Osteocyte (in vitro differentiated cells): ENCODE measurements around the gene ASF1B. TPM values are rescaled to one million over a fixed set of nuclear protein-coding genes. Genes with fewer than 3 reads are reported as not detected.
A peak's percentile ranks its signal among the peaks of the same experiment; 100 is the strongest.

Experiments used
- DNase-seq: peaks from one replicate; pipeline ENCODE4 v3.0.0; 2021; ENCODE audit warnings: mixed read lengths; ENCODE audit not compliant: unreplicated experiment; ENCODE audit errors: extremely low spot score
- H3K27ac Mint-ChIP-seq: one replicate; pipeline ENCODE4 v1.8.0; 2021; ENCODE audit warnings: mild to moderate bottlenecking, mixed read lengths; ENCODE audit not compliant: unreplicated experiment
- H3K27me3 Mint-ChIP-seq: one replicate; pipeline ENCODE4 v1.8.0; 2021; ENCODE audit warnings: mixed read lengths; ENCODE audit not compliant: unreplicated experiment
- H3K36me3 Mint-ChIP-seq: one replicate; pipeline ENCODE4 v1.8.0; 2021; ENCODE audit warnings: mixed read lengths; ENCODE audit not compliant: unreplicated experiment
- H3K4me1 Mint-ChIP-seq: one replicate; pipeline ENCODE4 v1.8.0; 2021; ENCODE audit warnings: mixed read lengths; ENCODE audit not compliant: unreplicated experiment
- H3K4me3 Mint-ChIP-seq: one replicate; pipeline ENCODE4 v1.8.0; 2021; ENCODE audit warnings: mild to moderate bottlenecking, moderate library complexity, mixed read lengths; ENCODE audit not compliant: unreplicated experiment
- H3K9me3 Mint-ChIP-seq: one replicate; pipeline ENCODE4 v1.8.0; 2021; ENCODE audit warnings: mixed read lengths; ENCODE audit not compliant: unreplicated experiment
- total RNA-seq: library from RNA; stranded (reverse); gene quantifications from 2 replicates; pipeline ENCODE4 v1.2.1, GENCODE V29; 2021
- TF ChIP-seq, protein P1 (sequence below): fragments of 200-600 bp; sonication (generic); IDR thresholded peaks from 2 replicates; pipeline ENCODE4 v1.5.0; 2021; ENCODE audit warnings: antibody characterized with exemption, mild to moderate bottlenecking, moderate library complexity

ASF1B gene
- total RNA-seq, 1 donor from 2014 or later = 4.5 TPM

DNA sequence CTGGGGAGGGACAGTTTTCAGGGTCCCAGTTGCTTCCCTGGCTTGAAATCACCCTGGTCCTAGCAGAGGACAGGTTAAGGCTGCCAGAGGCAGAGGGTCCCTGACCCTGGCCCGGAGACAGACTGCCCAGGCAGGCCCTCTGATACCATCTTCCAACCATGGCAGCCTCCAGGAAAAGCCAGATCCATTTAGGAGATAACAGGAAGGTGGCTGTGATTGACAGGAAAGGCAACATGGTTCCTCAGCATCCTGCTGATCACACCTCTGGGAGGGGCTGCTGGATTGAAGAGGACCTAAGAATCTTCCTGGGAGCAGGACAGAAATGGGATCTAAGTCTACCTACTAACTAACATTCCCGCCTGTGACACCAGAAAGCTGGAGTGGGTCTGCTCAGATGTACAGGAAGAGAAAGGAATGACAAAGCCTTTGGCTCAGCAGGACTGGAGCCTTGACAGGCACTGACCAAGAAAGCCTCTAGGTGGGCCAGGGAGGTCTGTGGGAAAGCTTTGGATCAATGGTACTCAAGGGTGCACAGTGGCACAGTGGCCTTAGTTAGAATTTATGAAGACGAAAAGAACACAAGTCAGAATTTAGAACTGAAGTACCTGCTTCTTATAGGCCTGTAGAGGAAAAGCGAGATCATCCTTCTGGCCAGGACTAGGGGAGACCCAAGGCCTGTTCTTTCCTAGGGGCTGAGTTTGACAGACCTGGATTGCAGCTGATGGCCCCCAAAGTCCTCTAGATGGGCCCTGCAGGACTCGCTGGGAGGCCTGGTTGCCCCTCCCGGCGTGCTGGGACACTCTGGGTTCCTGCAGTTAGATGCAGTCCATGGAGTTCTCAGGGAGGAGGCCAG, 16.5 kb downstream of the ASF1B start:
- TF ChIP-seq, protein P1, sequence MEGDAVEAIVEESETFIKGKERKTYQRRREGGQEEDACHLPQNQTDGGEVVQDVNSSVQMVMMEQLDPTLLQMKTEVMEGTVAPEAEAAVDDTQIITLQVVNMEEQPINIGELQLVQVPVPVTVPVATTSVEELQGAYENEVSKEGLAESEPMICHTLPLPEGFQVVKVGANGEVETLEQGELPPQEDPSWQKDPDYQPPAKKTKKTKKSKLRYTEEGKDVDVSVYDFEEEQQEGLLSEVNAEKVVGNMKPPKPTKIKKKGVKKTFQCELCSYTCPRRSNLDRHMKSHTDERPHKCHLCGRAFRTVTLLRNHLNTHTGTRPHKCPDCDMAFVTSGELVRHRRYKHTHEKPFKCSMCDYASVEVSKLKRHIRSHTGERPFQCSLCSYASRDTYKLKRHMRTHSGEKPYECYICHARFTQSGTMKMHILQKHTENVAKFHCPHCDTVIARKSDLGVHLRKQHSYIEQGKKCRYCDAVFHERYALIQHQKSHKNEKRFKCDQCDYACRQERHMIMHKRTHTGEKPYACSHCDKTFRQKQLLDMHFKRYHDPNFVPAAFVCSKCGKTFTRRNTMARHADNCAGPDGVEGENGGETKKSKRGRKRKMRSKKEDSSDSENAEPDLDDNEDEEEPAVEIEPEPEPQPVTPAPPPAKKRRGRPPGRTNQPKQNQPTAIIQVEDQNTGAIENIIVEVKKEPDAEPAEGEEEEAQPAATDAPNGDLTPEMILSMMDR = no peak
- Mint-ChIP-seq H3K4me1 (peaks cover 28% of the 10 kb centered on the region), H3K27me3 (no peaks in the 10 kb centered on the region), H3K36me3 (no peaks in the 10 kb centered on the region), H3K9me3 (no peaks in the 10 kb centered on the region), H3K4me3 (no peak overlapping the region), H3K27ac (peak overlapping the region; percentile 97)
- no peak for DNase-seq

DNA sequence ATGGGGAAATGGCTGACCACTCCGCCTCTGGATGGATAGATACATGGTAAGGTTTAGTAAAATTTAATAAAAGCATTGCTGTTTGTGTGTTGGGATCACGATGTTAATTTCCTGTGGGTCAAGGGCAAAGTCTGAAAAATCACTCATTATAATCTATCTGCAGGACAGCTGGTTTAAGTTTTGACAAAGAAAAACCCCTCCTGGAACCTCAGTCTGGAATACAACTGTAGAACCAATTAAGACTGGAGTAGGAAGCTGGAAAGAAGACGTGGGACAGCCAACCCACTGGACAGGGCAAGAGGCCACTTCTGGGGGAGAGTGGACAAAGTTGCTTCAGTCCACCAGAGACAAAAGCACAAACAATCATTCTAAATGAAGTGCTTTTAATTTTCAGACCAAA, 17.2 kb downstream of the ASF1B start:
- H3K27me3 Mint-ChIP-seq = no peaks in the 10 kb centered on the region
- no peaks in the 10 kb centered on the region for H3K9me3 Mint-ChIP-seq
- no peaks in the 10 kb centered on the region for H3K36me3 Mint-ChIP-seq
- peak overlapping the region; percentile 97 for H3K27ac Mint-ChIP-seq
- DNase-seq = no peak
- peaks cover 29% of the 10 kb centered on the region for H3K4me1 Mint-ChIP-seq
- TF ChIP-seq, protein P1 = no peak
- peak overlapping the region; percentile 79 for H3K4me3 Mint-ChIP-seq

DNA sequence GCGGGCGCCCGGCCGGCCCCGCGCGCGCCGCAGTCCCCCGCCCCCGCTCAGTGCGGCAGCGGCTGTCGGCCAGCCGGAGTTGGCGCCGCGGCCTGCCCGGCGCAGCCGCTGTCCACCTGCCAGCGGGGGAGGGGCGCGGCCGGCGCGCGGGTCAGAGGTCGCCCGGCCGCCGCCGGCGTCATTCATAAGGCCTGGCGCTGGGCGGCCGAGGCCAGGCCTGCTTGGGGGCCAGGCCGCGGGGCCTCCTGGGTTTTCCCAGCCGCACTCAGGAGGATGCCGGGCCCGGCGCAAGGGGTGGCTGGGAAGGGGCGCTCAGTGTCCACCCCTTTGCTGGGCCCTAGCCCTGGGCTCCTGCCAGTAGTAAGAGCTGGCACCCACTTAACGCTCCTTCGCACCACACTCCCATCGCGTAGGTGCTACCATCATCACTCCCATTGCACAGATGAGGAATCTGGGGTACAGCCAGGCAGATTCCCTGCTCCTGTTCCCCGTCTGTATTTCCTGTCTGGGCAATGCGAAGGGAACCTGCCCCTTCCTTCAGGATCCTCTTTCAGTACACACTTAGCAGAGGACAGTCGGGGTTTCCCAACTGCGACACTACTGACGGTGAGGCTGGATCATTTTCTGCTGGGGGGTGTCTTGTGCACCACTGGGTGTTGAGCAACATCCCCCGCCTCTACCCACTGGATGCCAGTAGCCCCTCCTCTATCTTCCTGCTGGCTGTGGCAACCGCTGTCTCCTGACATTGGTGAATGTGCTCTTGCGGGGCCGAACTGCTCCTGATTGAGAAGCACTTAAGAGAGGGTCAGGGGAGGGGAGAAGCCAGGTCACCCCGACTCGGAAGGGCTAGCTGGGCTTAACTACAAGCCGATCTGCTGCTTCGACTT, 18.0 kb downstream of the ASF1B start:
- Mint-ChIP-seq H3K9me3 (no peaks in the 10 kb centered on the region), H3K27me3 (no peaks in the 10 kb centered on the region), H3K4me3 (peak overlapping the region; percentile 79), H3K36me3 (no peaks in the 10 kb centered on the region), H3K27ac (peak overlapping the region; percentile 97), H3K4me1 (peaks cover 36% of the 10 kb centered on the region)
- TF ChIP-seq, protein P1 = no peak
- no peak for DNase-seq

DNA sequence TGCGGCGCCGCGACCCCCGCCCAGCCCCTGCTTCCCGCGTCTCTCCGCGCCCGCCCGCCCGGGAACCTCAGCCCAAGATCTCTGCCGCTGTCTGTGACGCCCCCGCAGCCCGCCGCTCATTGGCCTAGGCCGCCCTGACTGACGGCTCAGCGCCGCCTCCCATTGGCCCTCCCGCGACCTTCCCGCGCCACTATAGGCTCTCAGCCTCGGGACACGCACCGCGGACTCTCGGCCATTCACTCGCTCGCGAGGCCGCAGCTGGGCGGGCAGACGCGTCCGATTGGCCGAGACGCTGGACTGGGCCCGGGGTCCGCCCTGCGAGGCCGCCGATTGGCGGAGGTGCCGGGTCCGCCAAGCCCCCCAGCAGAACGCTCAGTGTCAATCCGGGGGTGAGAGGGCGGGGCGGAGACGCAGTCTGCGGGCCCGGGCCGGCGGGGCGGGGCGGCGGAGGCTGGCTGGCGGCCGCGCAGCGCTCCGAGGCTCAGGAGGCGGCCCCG, 18.7 kb downstream of the ASF1B start, which contains the start of gene PRKACA:
Gene PRKACA, minus strand, starts transcription at position 95 of the 497 bp plus-strand sequence. CDS start 215 bp downstream, outside the sequence.
- Mint-ChIP-seq H3K27me3 (no peaks in the 10 kb centered on the region), H3K27ac (peak within 1 kb of the TSS; percentile 97), H3K4me1 (peaks cover 42% of the 10 kb centered on the region), H3K36me3 (no peaks in the 10 kb centered on the region), H3K9me3 (no peaks in the 10 kb centered on the region), H3K4me3 (peak within 1 kb of the TSS; percentile 88)
- TF ChIP-seq, protein P1 = no peak
- DNase-seq = peak; percentile 100
